GM12878 (cell line): Measurements from ENCODE around the gene RALGAPA2. TPM values are rescaled to one million over a fixed set of nuclear protein-coding genes. Genes with fewer than 3 reads are reported as not detected.

ENCODE experiments used
- ATAC-seq: fragments of 200-7000 bp; cut with Tn5 transposase; 3 replicates; pipeline ENCODE4 v1.9.1; 2020; ENCODE audit warnings: mild to moderate bottlenecking, moderate library complexity
- BruUV-seq: library from RNA; stranded (reverse); fragments of 400-500 nt; replicated peaks from 2 replicates; lab custom pipeline; 2021; lab: Mats Ljungman, UMichigan
- CTCF ChIA-PET: fragments of 300-600 bp; sonication (Branson Sonifier 250); formaldehyde crosslinking; extraction: SDS; loops from one replicate; lab custom pipeline; 2021; ENCODE audit warnings: inconsistent platforms; lab: Yijun Ruan, JAX
- POLR2A ChIA-PET: fragments of 350-600 bp; formaldehyde crosslinking; extraction: SDS; loops from one replicate; lab custom pipeline; 2021; ENCODE audit warnings: inconsistent platforms; lab: Charles Lee
- RAD21 ChIA-PET: fragments of 300-600 bp; sonication (Branson Sonifier 250); formaldehyde crosslinking; loops from one replicate; lab custom pipeline; 2023; ENCODE audit warnings: antibody characterized with exemption; ENCODE audit not compliant: unreplicated experiment; lab: Charles Lee
- SMC1A ChIA-PET: fragments of 300-600 bp; sonication (Branson Sonifier 250); formaldehyde crosslinking; loops from one replicate; lab custom pipeline; 2023; ENCODE audit not compliant: unreplicated experiment, uncharacterized antibody; lab: Charles Lee
- DNase-seq: peaks from one replicate; pipeline ENCODE4 v3.0.0-alpha.2; 2011; ENCODE audit warnings: low read depth, low spot score
- FAIRE-seq: peaks from 3 replicates; lab custom pipeline; 2011; peaks lifted over from hg19 to GRCh38; lab: Jason Lieb, UNC
- H2AFZ ChIP-seq: 2 replicates; pipeline ENCODE4 v1.6.0; 2011; ENCODE audit warnings: low read depth, low read length, control low read depth; ENCODE audit not compliant: control insufficient read depth
- H3K27ac ChIP-seq: 2 replicates; pipeline ENCODE4 v1.5.1; 2011; ENCODE audit warnings: control low read depth; ENCODE audit not compliant: control insufficient read depth, insufficient read depth
- H3K27me3 ChIP-seq, 2 experiments: replicated peaks in 1 of 2; 2 replicates each; pipeline versions ENCODE4 v1.6.0 to v1.6.1; 2011; ENCODE audit warnings: low read length in 1 of 2; ENCODE audit not compliant: control insufficient read depth in 2 of 2, insufficient read depth in 2 of 2
- H3K36me3 ChIP-seq, 2 experiments: 2 replicates each; pipeline ENCODE4 v1.5.1; 2011; ENCODE audit warnings: low read length in 1 of 2; ENCODE audit not compliant: control insufficient read depth in 2 of 2, insufficient read depth in 2 of 2
- H3K4me1 ChIP-seq: 2 replicates; pipeline ENCODE4 v1.6.1; 2011; ENCODE audit warnings: mild to moderate bottlenecking, low read length, moderate library complexity, mixed read lengths; ENCODE audit not compliant: control insufficient read depth, insufficient read depth
- H3K4me2 ChIP-seq: 2 replicates; pipeline ENCODE4 v1.6.0; 2011; ENCODE audit warnings: control low read depth; ENCODE audit not compliant: control insufficient read depth, insufficient read depth
- H3K4me3 ChIP-seq: fragments of 200-600 bp; sonication (generic); 2 replicates; pipeline ENCODE4 v1.5.1; 2016
- H3K79me2 ChIP-seq: 2 replicates; pipeline ENCODE4 v1.6.0; 2011; ENCODE audit warnings: low read length; ENCODE audit not compliant: control insufficient read depth, insufficient read depth
- H3K9ac ChIP-seq: 2 replicates; pipeline ENCODE4 v1.8.0; 2011; ENCODE audit warnings: low read length, control low read depth, mixed read lengths; ENCODE audit not compliant: control insufficient read depth, insufficient read depth
- H3K9me3 ChIP-seq: replicated peaks from 3 replicates; pipeline ENCODE4 v1.5.1; 2011; ENCODE audit warnings: mild to moderate bottlenecking, low read length; ENCODE audit not compliant: control insufficient read depth, insufficient read depth
- H4K20me1 ChIP-seq: 2 replicates; pipeline ENCODE4 v1.6.0; 2011; ENCODE audit not compliant: control insufficient read depth, insufficient read depth
- ASH2L ChIP-seq: fragments of 300-600, 200-600 bp; sonication (generic); IDR thresholded peaks from 2 replicates; pipeline ENCODE4 v1.6.1; 2017; ENCODE audit warnings: low read depth, mild to moderate bottlenecking, borderline replicate concordance
- BACH1 ChIP-seq: fragments of 450-650 bp; IDR thresholded peaks from 2 replicates; pipeline ENCODE4 v1.6.1; 2017; ENCODE audit warnings: mild to moderate bottlenecking, borderline replicate concordance
- BMI1 ChIP-seq: fragments of 450-650 bp; IDR thresholded peaks from 2 replicates; pipeline ENCODE4 v1.6.1; 2016; ENCODE audit warnings: mild to moderate bottlenecking, moderate library complexity, borderline replicate concordance
- CEBPB ChIP-seq, 2 experiments: fragments of 150-350 bp in 1 of 2; IDR thresholded peaks; 2 replicates each; pipeline ENCODE4 v1.6.1; 2012 to 2014; ENCODE audit warnings: low read depth in 2 of 2, low read length in 2 of 2, borderline replicate concordance in 1 of 2, inconsistent platforms in 1 of 2
- EP300 ChIP-seq, 2 experiments: fragments of 150-350 bp in 1 of 2; IDR thresholded peaks; 2 replicates each; pipeline ENCODE4 v1.6.1; 2011 to 2012; ENCODE audit warnings: low read depth in 2 of 2, low read length in 2 of 2, borderline replicate concordance in 1 of 2, improper control_type of control experiment in 1 of 2, inconsistent platforms in 1 of 2; ENCODE audit not compliant: control insufficient read depth in 1 of 2
- IKZF2 ChIP-seq, 2 experiments: fragments of 450-650 bp; IDR thresholded peaks; 2 replicates each; pipeline ENCODE4 v1.6.1; 2017; ENCODE audit warnings: mild to moderate bottlenecking in 2 of 2, moderate library complexity in 2 of 2
- NFIC ChIP-seq: IDR thresholded peaks from 2 replicates; pipeline ENCODE4 v1.6.1; 2012; ENCODE audit warnings: low read depth, mild to moderate bottlenecking, inconsistent platforms, low read length, moderate library complexity
- POU2F2 ChIP-seq: IDR thresholded peaks from 3 replicates; pipeline ENCODE4 v1.6.1; 2011; ENCODE audit warnings: low read depth, mild to moderate bottlenecking, low read length, borderline replicate concordance
- RFX5 ChIP-seq: IDR thresholded peaks from 2 replicates; pipeline ENCODE4 v1.6.1; 2011; ENCODE audit warnings: low read depth, low read length, improper control_type of control experiment
- SIN3A ChIP-seq: IDR thresholded peaks from 2 replicates; pipeline ENCODE4 v1.6.1; 2012; ENCODE audit warnings: low read depth, low read length, improper control_type of control experiment
- SPI1 ChIP-seq: IDR thresholded peaks from 2 replicates; pipeline ENCODE4 v1.6.1; 2011; ENCODE audit warnings: low read depth, mild to moderate bottlenecking, low read length, moderate library complexity, borderline replicate concordance; ENCODE audit not compliant: insufficient read depth
- SRF ChIP-seq, 2 experiments: IDR thresholded peaks; 2 replicates each; pipeline ENCODE4 v1.6.1; 2011; ENCODE audit warnings: low read depth in 2 of 2, low read length in 2 of 2, mild to moderate bottlenecking in 1 of 2, moderate library complexity in 1 of 2
- STAT3 ChIP-seq: IDR thresholded peaks from 2 replicates; pipeline ENCODE4 v1.6.1; 2011; ENCODE audit warnings: low read depth, low read length, improper control_type of control experiment
- SUPT20H ChIP-seq: IDR thresholded peaks from 2 replicates; pipeline ENCODE4 v1.6.1; 2011; ENCODE audit warnings: low read depth, mild to moderate bottlenecking, low read length, moderate library complexity, borderline replicate concordance; ENCODE audit not compliant: control insufficient read depth
- ZNF24 ChIP-seq: fragments of 450-650 bp; IDR thresholded peaks from 2 replicates; pipeline ENCODE4 v1.6.1; 2017; ENCODE audit warnings: antibody characterized with exemption, mild to moderate bottlenecking
- WGBS: methylation state at CpG from one replicate; pipeline ENCODE4 v1.1.6; 2016; ENCODE audit warnings: low lambda C conversion rate; ENCODE audit not compliant: insufficient replicate concordance, insufficient coverage; ENCODE audit errors: missing lambda C conversion rate; 5-methylcytosine and 5-hydroxymethylcytosine counted together
- in situ Hi-C: fragments of 300-500 bp; cut with MboI; formaldehyde crosslinking; loops from 9 replicates; pipeline ENCODE4 v1.14.3; 2018; ENCODE audit warnings: mixed read lengths
- intact Hi-C: fragments of 100-400 bp; cut with micrococcal nuclease; formaldehyde crosslinking; loops from one replicate; pipeline ENCODE4 v1.14.2; 2022; ENCODE audit not compliant: unreplicated experiment
- polyA plus RNA-seq, 11 experiments: library from polyadenylated mRNA; depleted of rRNA in 4 of 11; unstranded in 6 of 11; stranded (reverse) in 5 of 11; fragments of >200 nt; fragmentation: Nextera tagmentation in 4 of 11; fragmentation: Illumina TruSeq in 1 of 11; extraction: Ambion mirVana in 4 of 11; extraction: Trizol in 1 of 11; gene quantifications; 1 replicate in 1 of 11; 2 replicates in 10 of 11; pipeline versions ENCODE4 v1.2.1 to v1.2.3, GENCODE V29; 2011 to 2016; ENCODE audit warnings: inconsistent platforms in 2 of 11, missing spikeins in 2 of 11, low read depth in 1 of 11
- total RNA-seq, 4 experiments: library from RNA; depleted of rRNA in 3 of 4; stranded (reverse); fragments of >200 nt in 3 of 4; fragmentation: Illumina TruSeq in 1 of 4; extraction: Trizol in 1 of 4; gene quantifications; 2 replicates each; pipeline versions ENCODE4 v1.2.1 to v1.2.3, GENCODE V29; 2013 to 2021
- TF ChIP-seq, protein P1 (sequence below): fragments of 150-350 bp; IDR thresholded peaks from 2 replicates; pipeline ENCODE4 v1.6.1; 2014; ENCODE audit warnings: mild to moderate bottlenecking, low read depth, low read length
- TF ChIP-seq, protein P2 (sequence below): fragments of 450-650 bp; conservative IDR thresholded peaks from 2 replicates; pipeline ENCODE4 v1.6.1; 2017; ENCODE audit warnings: mild to moderate bottlenecking, moderate library complexity
- TF ChIP-seq, protein P3 (sequence below): fragments of 450-650 bp; IDR thresholded peaks from 2 replicates; pipeline ENCODE4 v1.6.1; 2017; ENCODE audit warnings: low read depth, mild to moderate bottlenecking, moderate library complexity

RALGAPA2 gene
- total and polyA plus RNA-seq, 10 of the 15 experiments (the other 5 are each of a cell fraction or from before 2014, with no cell fraction given), result 2.9 to 29.4 (median 19.6) TPM

DNA sequence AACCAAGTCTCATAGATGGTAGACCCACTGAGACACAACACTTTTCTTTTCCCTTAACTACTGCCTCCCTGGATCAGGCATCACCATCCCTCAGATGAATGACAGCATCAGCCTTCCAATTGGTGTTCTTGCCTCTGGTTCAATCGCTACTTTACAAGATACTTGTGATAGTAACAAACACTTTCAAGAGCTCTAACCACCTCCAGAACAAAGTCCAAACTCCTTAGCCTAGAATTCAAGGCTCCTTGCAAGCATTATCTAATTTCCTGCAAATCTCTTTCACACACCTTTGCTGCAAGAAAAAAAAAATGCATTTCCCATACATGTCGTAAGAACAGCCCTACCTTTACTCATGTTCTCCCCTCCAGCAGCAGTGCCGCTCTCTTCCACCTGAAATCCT is 33.1 kb downstream of the RALGAPA2 start (continued):
- TF ChIP-seq, protein P1, sequence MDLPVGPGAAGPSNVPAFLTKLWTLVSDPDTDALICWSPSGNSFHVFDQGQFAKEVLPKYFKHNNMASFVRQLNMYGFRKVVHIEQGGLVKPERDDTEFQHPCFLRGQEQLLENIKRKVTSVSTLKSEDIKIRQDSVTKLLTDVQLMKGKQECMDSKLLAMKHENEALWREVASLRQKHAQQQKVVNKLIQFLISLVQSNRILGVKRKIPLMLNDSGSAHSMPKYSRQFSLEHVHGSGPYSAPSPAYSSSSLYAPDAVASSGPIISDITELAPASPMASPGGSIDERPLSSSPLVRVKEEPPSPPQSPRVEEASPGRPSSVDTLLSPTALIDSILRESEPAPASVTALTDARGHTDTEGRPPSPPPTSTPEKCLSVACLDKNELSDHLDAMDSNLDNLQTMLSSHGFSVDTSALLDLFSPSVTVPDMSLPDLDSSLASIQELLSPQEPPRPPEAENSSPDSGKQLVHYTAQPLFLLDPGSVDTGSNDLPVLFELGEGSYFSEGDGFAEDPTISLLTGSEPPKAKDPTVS, result no peak
- TF ChIP-seq ASH2L (no peak), SPI1 (no peak), SUPT20H (no peak)
- TF ChIP-seq, all 136 proteins: peak for 0

DNA sequence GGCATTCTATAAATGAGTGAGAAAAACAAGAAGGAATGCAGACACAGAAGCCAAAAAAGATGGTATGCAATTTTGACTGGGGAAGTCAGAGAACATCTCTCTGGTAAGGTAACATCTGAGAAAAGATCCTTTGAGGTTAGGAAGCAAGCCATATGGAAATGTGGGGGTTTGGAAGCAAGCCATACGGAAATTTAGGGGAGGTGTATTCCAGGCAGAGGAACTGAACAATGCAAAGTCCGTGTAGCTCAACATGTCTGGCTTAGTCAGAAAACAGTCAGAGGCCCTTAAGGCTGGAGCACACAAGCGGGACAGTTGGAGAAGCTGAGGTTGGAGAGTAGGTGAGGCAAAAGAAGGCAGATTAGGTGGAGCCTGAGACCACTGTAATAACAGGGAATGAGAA is 35.3 kb downstream of the RALGAPA2 start:
- Histone ChIP-seq H3K9me3 (no peaks in the 10 kb centered on the region), H3K4me1 (peaks cover 13% of the 10 kb centered on the region), H2AFZ (no peak overlapping the region), H3K27ac (no peak overlapping the region), H3K4me3 (no peak overlapping the region), H3K79me2 (peaks cover 7% of the 10 kb centered on the region), H3K4me2 (no peak overlapping the region), H3K27me3 (no peaks in the 10 kb centered on the region), H4K20me1 (no peaks in the 10 kb centered on the region), H3K36me3 (no peaks in the 10 kb centered on the region; a peak in 2 of 4 replicates), H3K9ac (no peak overlapping the region)
- RAD21 ChIA-PET, result no interaction called here
- 62% methylated on average over 3 of the region's 3 CpGs for WGBS
- no TSS peak for BruUV-seq
- intact Hi-C loops, result no loop called here
- in situ Hi-C loops, result no loop called here
- DNase-seq (no peak), ATAC-seq (no peak), FAIRE-seq (no peak)
- SMC1A ChIA-PET, result interaction anchor here (1.6 kb wide), 1 partner anchor 74 kb away, joined by 4 read pairs; no protein-coding TSS in a partner anchor
- TF ChIP-seq EP300 (IDR thresholded peaks at IDR 0.05; ENCODE audit: borderline replicate concordance in 1 of 2, control insufficient read depth in 1 of 2, low read depth in 2 of 2, low read length in 2 of 2) (no peak), RFX5 (no peak), POU2F2 (no peak), STAT3 (no peak), ZNF24 (no peak), CEBPB (IDR thresholded peaks at IDR 0.05; ENCODE audit: borderline replicate concordance in 1 of 2, low read depth in 2 of 2, low read length in 2 of 2) (no peak), BMI1 (no peak), BACH1 (no peak), IKZF2 (IDR thresholded peaks at IDR 0.05) (no peak), SIN3A (no peak), ASH2L (no peak), NFIC (no peak), SRF (IDR thresholded peaks at IDR 0.05; ENCODE audit: low read depth in 2 of 2, low read length in 2 of 2) (no peak)
- TF ChIP-seq, protein P2, sequence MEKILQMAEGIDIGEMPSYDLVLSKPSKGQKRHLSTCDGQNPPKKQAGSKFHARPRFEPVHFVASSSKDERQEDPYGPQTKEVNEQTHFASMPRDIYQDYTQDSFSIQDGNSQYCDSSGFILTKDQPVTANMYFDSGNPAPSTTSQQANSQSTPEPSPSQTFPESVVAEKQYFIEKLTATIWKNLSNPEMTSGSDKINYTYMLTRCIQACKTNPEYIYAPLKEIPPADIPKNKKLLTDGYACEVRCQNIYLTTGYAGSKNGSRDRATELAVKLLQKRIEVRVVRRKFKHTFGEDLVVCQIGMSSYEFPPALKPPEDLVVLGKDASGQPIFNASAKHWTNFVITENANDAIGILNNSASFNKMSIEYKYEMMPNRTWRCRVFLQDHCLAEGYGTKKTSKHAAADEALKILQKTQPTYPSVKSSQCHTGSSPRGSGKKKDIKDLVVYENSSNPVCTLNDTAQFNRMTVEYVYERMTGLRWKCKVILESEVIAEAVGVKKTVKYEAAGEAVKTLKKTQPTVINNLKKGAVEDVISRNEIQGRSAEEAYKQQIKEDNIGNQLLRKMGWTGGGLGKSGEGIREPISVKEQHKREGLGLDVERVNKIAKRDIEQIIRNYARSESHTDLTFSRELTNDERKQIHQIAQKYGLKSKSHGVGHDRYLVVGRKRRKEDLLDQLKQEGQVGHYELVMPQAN, result no peak
- TF ChIP-seq, protein P3, sequence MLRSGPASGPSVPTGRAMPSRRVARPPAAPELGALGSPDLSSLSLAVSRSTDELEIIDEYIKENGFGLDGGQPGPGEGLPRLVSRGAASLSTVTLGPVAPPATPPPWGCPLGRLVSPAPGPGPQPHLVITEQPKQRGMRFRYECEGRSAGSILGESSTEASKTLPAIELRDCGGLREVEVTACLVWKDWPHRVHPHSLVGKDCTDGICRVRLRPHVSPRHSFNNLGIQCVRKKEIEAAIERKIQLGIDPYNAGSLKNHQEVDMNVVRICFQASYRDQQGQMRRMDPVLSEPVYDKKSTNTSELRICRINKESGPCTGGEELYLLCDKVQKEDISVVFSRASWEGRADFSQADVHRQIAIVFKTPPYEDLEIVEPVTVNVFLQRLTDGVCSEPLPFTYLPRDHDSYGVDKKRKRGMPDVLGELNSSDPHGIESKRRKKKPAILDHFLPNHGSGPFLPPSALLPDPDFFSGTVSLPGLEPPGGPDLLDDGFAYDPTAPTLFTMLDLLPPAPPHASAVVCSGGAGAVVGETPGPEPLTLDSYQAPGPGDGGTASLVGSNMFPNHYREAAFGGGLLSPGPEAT, result no peak
- CTCF ChIA-PET, result no interaction called here
- POLR2A ChIA-PET, result no interaction called here
